ENCODE data around the gene PARD3B.

PARD3B gene, protein sequence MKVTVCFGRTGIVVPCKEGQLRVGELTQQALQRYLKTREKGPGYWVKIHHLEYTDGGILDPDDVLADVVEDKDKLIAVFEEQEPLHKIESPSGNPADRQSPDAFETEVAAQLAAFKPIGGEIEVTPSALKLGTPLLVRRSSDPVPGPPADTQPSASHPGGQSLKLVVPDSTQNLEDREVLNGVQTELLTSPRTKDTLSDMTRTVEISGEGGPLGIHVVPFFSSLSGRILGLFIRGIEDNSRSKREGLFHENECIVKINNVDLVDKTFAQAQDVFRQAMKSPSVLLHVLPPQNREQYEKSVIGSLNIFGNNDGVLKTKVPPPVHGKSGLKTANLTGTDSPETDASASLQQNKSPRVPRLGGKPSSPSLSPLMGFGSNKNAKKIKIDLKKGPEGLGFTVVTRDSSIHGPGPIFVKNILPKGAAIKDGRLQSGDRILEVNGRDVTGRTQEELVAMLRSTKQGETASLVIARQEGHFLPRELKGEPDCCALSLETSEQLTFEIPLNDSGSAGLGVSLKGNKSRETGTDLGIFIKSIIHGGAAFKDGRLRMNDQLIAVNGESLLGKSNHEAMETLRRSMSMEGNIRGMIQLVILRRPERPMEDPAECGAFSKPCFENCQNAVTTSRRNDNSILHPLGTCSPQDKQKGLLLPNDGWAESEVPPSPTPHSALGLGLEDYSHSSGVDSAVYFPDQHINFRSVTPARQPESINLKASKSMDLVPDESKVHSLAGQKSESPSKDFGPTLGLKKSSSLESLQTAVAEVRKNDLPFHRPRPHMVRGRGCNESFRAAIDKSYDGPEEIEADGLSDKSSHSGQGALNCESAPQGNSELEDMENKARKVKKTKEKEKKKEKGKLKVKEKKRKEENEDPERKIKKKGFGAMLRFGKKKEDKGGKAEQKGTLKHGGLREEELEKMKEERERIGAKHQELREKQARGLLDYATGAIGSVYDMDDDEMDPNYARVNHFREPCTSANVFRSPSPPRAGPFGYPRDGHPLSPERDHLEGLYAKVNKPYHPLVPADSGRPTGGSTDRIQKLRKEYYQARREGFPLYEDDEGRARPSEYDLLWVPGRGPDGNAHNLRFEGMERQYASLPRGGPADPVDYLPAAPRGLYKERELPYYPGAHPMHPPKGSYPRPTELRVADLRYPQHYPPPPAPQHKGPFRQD (N-terminal part only)

DNA sequence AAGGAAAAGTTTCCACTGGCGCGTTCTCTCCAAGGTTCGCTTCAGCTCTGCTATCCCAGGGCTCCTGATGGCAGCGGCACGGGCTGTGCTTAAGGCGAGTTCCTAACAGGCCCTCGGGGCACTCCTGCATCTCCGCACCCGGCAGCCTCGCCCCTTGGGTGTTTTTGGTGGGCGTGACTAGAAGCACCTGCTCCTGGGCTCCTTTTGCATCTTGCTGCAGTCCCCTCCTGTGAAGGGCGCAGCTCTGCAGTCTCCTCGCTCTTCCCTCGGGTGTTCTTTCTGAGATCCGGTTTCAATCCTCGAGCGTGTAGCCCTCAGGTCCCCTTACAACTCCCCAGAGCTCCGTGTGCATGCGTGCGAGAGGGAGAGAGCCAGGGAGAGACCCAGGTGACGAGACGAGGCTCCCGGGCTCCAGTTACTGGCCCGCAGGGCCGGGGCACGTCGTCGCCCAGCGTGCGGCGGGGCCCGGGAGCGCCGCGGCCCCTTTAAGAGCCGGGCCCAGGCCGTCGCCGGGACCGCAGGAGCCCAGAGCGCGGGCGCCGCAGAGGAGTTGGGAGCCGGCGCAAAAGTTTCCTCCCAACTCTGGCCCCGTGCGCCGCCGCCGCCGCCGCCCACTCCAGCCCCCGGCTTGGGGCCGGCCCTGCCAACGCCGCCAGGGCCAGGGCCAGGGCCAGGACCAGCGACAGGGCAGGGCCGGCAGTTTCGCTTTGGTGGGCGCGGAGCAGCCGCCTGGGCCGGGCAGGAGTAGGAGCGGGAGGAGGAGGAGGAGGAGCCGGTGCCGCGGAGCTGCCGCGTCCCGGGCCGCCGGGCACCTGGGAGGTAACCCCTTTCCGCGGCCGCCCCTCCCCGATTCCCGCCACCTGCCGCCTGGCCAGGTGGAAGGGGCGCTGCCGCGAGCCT, at the start of gene PARD3B:
PARD3B (plus strand) TSS at position 515 of the 900 bp plus-strand sequence. CDS start 525 bp downstream, outside the sequence.
- DNase-seq, result peak; percentile 48

DNA sequence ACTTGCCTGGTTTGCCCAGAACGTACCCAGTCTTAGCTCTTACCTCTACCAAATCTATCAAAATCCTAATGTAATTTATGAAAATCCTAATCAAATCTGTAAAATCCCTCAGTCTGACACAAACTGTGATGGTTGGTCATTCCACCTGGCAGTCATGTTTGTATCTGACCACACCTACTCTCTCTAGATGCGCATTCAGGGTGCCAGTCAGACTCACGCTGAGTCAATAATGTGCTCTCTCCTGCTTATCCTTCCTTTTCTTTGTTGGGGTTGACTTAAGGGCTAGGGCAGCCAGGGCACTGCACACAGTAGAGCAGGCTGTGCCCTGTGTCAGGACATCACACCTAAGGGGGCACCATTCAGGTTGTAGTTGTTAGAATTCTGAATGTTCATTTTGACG, 48.5 kb upstream of the PARD3B start:
- no peak for DNase-seq

DNA sequence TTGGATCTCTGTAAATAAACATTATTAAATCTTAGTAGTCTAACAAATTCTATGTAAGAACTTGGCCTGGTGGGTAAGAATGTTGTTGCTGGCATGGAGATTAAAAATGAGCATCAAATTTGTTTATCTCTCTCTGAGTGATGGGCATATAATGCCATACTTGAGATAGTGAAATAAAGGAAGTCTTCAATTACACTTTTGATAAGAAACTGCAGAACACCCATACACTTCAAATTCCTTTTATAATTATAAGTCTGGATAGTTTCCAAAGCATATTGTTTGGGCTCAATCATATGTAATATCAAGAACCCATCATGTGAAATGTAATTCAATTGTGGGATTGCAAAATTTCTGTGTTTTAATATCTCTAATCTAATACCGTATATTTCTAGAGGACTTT, 47.4 kb upstream of the PARD3B start:
- no peak for DNase-seq

DNA sequence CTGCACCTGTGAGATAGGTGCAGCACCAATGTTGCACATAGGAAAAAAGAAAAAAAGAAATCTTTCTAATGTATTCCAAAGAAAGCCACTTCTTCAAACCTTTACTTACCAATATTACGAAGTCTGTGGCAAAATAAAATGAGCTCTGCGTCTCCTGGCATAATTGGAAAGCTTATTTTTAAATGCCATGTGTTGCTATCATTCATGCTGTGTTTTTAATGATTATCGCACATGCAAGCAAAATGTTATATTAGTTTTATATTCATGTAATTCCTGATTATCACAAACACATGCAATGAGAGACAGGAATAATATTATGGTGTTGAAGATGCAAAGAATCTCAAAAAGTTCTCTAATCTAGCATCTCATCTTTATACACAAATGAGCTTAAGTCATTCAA, 47.0 kb upstream of the PARD3B start:
- no peak for DNase-seq

DNA sequence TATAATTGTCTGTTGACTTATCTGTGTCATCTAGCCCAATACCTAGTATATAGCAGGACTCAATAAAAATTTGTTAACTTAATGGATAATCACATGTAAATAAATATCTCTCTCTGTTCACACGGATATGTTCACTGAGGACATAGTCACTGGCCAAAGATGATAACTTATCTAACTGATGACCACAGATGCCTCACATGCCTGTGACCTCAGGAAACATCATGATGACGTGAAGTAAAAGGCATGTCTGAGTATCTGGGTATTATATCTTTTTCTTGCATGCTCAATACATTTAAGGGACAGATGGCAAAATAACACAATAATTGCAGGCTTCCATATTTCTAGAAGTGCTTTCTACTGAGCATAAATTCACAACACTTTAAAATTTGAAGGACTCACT, 41.4 kb upstream of the PARD3B start:
- no peak for DNase-seq

DNA sequence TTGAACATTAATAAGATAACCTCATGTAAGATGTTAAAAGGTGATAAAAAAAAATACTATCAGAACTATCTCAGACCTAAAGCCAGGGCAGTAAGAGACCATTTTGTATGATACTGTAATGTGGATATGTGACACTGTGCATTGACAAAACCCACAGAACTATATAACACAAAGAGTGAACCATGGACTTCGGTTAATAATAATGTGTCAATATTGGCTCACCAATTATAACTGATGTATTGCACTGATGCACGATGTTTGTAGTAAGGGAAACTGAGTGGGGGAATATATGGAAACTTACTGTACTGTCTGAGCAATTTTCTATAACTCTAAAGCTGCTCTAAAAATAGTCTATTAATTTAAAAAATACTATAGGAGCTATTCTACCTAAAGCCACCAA, 40.7 kb upstream of the PARD3B start:
- DNase-seq, result no peak

DNA sequence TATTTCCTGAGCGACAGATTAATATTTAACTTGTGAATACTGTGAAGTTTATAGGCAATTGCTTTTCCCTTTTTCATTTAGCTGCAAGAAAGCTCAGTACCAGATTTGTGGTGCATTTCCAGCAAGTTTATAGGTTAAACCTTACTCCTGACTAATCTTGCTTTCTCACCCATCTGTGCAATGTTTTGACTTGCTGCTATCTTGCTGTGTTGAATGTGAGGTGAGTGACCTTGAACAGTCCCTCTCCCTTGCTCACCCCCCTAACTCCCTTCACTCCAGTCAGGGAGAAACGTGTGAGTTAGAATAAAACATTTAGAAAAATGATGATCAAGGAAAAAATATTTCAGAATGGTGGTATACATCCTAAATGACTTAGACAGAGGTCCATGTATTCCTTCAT, 39.8 kb upstream of the PARD3B start:
- no peak for DNase-seq

DNA sequence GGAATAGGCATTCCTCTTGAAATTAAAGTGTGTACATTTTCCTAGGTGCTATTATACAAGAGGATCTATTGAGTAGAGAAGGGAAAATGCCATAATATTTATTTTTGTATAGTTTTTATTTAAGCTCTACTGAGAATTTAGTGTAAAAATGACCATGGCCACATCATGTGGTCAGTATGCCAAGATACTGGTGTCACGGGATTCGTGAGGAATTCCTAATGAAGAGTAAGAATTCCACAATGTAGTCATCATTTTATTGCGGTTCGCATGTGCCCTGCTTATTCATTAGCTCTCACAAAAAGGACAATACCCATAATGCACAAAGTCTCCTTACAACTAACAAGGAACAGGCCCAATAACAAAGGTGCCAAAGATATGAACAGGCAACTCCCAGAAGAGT, 39.3 kb upstream of the PARD3B start:
- DNase-seq, result no peak

DNA sequence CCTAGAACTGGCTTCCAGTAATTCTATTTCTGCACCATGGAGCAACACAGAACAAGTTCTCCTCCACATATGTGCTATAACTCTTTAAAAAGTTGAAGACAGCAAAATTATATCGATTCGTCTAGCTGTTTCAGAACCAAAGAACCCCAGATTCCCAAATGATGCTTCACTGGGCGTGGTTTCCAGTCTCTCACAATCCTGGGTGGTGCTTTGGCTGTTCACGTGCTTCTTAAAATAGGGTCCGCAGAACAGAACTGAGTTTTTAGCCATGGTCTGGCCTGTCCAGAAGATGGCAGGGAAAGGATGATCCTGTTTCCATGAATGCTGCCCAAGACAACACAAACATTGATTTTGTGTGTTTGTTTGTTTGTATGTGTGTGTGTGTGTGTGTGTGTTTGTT, 37.6 kb upstream of the PARD3B start:
- DNase-seq, result no peak

DNA sequence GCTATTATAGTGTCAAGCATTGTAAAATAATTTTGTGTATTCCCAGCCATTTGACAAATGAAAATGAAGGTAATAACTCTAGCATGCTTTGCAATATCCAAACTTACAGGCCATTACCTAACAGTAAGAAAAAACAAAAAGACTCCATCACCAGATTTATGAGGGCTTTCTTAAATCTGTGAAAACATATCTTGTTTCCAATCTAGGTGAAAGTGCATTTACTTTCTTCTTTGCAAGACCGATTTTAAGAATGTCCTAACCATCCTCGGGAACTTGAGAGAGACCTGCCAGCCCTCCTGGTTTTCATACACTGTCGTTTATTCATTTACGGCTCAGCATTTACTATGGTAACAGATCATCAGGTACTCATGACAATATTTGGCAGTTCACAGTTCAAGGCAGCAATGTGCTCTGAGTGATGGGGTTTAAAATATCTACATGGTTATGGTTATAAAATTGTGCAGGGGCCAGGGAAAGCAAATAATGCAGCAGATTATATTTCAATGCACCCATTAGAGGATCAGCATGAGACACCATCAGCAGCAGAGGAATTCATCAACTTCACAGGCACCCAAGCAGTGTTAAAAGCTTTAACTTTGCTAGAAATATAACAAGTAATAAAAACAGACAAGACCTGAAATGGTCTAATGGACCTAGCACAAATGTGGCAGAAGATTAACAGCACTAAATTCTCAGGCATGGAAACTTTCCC, 34.4 kb upstream of the PARD3B start:
- DNase-seq, result no peak

DNA sequence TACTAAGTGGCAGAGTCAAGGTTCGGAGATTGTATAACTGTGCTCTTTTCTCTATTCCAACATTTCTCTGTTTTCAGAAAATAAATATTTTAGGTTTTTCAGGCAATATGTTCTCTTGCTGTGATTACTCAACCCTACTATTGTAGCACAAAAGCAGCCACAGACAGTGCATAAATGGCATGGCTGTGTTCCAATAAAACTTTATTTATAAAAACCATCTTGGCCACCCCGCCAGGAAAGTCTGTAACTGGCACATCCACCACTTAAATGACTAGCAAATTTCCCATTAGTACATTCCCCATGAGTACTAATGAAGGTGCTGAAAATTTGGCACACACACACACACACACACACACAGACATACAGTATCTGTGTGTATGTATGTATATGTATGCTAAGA, 30.8 kb upstream of the PARD3B start:
- DNase-seq, result no peak

DNA sequence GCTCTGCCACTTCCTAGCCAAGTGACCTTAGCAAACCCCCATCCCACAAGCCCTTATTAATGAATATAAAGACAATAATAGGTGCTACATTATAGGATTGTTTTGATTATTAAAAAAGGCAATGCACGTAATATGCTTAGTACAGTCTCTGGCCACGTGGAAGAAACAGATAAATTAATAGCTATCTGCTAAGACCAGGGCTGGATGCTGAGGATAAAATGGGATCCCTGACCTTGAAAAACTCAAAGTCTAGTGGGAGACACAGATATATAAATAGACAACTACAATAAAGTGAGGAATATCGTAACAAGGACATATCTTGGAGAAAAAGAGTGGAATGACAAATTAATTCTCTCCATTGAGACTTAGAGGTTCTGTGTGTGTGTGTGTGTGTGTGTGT, 29.9 kb upstream of the PARD3B start:
- DNase-seq, result no peak

DNA sequence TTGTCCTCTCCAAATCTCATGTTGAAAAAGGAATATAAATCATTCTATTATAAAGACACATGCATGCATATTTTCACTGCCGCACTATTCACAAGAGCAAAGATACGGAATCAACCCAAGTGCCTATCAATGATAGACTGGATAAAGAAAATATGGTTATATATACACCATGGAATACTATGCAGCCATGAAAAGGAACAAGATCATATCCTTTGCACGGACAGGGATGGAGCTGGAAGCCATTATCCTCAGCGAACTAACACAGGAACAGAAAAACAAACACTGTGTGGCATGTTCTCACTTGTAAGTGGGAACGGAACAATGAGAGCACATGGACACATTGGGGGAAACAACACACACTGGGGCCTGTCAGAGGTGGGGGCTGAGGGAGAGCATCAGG, 28.1 kb upstream of the PARD3B start:
- DNase-seq, result no peak

DNA sequence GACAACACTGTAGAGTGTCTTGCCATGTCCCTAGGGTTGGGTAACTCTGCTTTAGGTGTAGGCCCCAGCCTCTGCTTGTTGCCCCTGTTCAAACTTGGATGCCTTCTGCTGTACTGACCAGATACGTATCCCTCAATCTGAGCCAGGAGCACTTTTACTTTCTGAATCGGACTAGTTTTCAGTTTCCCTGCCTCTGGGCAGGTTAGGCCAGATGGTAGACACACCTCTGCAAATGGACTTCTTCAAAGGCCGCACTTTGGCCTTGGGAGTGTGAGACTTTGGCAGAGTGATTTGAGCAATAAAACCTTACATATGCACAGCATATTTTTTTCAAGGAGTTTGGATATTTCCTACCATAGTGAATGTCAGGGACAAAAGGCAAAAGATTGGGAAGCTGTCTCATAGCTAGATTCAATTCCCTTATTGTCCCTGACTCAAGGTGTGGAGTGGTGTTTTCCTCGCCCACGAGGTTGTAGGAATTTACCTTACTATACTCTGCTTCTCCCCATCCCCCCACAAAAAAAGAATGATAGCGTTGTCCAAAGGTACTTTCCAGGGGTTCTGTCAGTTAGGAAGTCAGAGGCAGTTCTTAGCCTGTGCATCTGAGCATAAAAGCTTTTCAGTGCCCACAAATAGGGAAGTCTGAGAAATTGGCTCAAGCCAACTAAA, 15.3 kb upstream of the PARD3B start:
- no peak for DNase-seq

DNA sequence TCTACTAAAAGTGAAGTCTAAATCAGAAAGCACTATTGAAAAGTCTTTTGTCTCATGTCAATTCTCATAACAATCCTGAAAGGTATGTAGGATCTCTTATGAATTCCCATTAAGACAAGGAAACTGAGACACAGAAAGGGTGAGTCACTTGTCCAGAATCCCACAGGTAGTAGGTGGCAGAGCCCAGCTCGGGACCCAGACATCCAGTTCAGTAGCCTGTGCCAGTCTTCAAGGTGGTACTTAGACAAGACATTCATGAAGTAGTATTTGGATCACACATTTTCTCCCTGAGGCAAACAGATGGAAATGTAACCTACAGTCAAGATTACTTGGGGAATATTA, 14.8 kb upstream of the PARD3B start:
- no peak for DNase-seq

DNA sequence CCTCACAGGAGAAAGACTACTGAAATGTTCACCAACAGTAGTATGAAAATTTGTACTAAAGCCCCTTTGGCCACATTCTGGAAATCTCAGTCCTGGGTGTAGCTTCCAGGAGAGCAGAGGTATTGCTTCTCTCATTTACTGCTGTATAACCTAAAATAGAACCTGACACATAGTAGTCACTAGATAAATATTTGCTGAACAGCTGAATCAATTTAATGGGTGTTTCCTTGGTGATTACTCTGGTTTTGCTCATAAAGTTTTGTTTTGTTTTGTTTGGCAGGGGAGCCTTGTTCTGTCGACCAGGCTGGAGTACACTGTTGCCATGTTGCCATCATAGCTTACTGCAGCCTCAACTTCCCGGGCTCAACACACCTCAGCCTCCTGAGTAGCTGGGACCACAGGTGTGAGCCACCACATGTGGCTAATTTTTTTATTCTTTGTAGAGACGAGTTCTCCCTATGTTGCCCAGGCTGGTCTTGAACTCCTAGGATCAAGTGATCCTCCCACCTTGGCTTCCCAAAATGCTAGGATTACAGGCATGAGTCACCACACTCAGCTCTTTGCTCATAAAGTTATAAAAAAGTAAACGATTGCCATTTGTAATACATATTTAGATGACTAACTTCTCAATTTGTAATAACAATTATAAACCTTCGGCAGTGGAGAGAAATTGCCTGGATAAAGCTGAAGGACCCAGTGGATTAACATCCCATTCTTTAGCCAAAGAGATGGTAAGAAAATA, 11.5 kb upstream of the PARD3B start:
- peak; percentile 41 for DNase-seq

DNA sequence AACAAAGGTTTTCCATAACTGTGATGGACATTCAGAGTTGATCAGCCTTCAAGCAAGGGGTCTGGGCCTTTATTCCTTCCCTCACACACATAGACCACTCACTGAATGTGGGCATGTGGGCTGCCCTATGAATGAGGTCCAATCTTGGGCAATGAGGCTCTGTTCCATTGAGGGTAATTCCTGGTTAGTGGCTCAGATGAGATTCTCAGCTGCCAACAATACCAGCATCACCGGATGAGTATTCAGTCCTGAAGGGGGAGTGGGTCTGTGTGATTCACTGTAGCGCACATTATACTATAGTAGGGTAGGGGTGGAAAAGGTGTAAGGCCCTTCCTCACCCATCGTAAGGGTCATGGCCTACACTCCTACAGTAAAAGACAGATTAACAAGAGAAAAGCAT, 9.9 kb upstream of the PARD3B start:
- no peak for DNase-seq

DNA sequence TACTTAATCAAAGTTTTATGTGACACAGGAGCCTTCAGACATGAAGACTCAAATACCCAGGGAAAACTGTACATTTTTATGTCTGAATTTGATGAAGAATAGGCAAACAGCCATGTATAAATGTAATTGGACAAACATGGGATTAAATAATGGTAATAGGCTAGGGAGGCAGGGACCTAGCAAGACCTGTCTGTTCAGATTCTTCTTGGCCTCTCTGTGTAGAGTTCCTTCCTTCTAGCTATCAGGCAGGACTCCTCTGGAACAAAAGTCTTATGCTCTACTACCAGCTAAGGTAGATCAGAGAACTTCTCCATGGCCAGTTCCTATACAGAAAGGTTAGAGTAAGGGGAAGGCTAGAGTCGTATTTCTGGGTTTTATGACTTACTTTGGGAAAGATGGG, 9.5 kb upstream of the PARD3B start:
- DNase-seq, result no peak

DNA sequence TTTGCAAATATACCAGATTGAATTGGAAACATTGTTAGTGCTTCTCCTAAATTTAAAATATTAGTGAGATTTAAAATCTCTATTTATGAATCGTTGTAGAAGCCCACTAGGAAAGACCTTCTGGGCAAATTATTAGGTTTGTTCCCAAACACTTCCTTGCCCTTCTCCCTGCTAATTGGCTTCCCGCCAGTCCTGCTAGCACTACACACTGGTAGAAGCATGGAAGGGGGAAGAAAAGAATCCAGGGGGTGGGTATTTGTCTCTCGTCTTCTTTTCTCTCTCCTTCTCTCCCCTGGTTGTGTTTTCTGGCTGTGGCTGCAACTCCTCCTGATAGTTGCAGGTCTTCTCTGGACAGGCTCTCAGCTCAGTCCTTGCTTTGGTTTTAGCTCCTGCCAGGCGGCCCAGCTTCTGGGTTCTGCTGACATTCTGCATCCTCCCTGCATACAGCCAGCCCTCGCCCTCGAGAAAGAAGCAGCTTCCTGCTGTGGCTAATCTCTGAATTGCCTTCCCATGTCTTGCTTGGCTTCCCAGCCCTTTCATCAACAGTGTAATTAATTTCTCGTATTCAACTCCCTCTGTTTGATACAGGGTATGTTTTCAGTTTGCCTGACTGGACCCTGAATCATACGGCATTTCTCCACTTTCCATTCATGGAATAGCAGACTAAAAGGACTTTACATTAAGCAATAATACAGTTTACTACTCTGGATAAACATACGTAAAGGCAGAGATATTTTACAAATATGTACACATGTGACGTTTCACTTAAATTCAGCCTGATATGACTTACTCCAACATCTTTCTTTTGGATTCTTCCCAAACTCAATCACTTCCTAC, 6.9 kb upstream of the PARD3B start:
- DNase-seq, result no peak

DNA sequence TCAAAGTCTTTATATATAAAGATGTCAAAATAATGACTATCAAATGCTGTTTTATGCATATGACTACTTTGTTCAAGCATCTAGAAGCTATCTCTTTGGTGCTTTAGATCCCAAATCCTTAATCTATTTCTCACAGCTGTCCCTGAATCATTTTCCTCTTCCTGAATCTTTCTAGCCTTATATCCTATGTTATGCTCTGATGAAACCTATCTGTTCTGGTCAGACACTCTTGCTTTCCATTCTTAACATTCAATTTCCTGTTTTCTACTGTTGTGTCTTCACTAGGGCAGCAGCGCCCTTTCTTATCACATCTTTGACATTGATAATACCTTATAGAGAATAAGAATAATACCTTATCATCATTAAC, 6.3 kb upstream of the PARD3B start:
- no peak for DNase-seq
